SU-DHL-6 (cell line): ENCODE measurements around the gene ATP4B.

Experiments used
- H2AFZ ChIP-seq: fragments of 200-600 bp; sonication (generic); 2 replicates; pipeline ENCODE4 v1.6.1; 2014; ENCODE audit warnings: low read depth, mild to moderate bottlenecking, moderate library complexity, mixed read lengths, antibody characterized with exemption, low read length; ENCODE audit not compliant: severe bottlenecking
- H3F3A ChIP-seq: fragments of 200-600 bp; shearing (Covaris generic); 2 replicates; pipeline ENCODE4 v1.6.0; 2016; ENCODE audit warnings: antibody characterized with exemption, mild to moderate bottlenecking; ENCODE audit not compliant: insufficient read depth
- H3K27ac ChIP-seq: fragments of 200-600 bp; sonication (generic); 2 replicates; pipeline ENCODE4 v1.5.1; 2016; ENCODE audit warnings: low read depth, mild to moderate bottlenecking, low read length, moderate library complexity, mixed read lengths
- H3K27me3 ChIP-seq: fragments of 200-600 bp; sonication (generic), shearing (Covaris generic); 2 replicates; pipeline ENCODE4 v1.6.0; 2014; ENCODE audit warnings: mild to moderate bottlenecking, low read length
- H3K36me3 ChIP-seq: fragments of 200-600 bp; sonication (generic); 2 replicates; pipeline ENCODE4 v1.6.1; 2014; ENCODE audit warnings: mild to moderate bottlenecking, low read length, mixed read lengths
- H3K4me2 ChIP-seq: fragments of 300-600, 200-600 bp; shearing (Covaris generic), sonication (generic); 2 replicates; pipeline ENCODE4 v1.6.0; 2014; ENCODE audit warnings: low read length, low read depth, mild to moderate bottlenecking; ENCODE audit not compliant: poor library complexity, severe bottlenecking
- H3K4me3 ChIP-seq: fragments of 200-600 bp; sonication (generic); 2 replicates; pipeline ENCODE4 v1.5.1; 2014; ENCODE audit warnings: antibody characterized with exemption, low read length, mild to moderate bottlenecking, mixed read lengths; ENCODE audit not compliant: insufficient read depth, poor library complexity, severe bottlenecking
- H3K79me2 ChIP-seq: fragments of 200-600 bp; sonication (generic); 2 replicates; pipeline ENCODE4 v1.6.1; 2014; ENCODE audit warnings: mild to moderate bottlenecking, low read length, moderate library complexity; ENCODE audit not compliant: insufficient read depth
- H3K9ac ChIP-seq: fragments of 200-600 bp; sonication (generic); 2 replicates; pipeline ENCODE4 v1.7.0; 2014; ENCODE audit warnings: mild to moderate bottlenecking, low read length
- H3K9me2 ChIP-seq: fragments of 200-600 bp; sonication (generic); replicated peaks from 2 replicates; pipeline ENCODE4 v1.6.1; 2014; ENCODE audit warnings: low read length; ENCODE audit not compliant: insufficient read depth
- H3K9me3 ChIP-seq: fragments of 200-600 bp; sonication (generic); 2 replicates; pipeline ENCODE4 v1.6.1; 2014; ENCODE audit warnings: low read length, mixed read lengths; ENCODE audit not compliant: insufficient read depth
- H4K20me1 ChIP-seq: fragments of 200-600 bp; sonication (generic); 2 replicates; pipeline ENCODE4 v1.6.1; 2014; ENCODE audit warnings: low read depth, mild to moderate bottlenecking, antibody characterized with exemption, low read length, moderate library complexity, mixed read lengths
- EZH2phosphoT487 ChIP-seq: fragments of 200-600 bp; sonication (generic), shearing (Covaris generic); conservative IDR thresholded peaks from 2 replicates; pipeline ENCODE4 v1.6.1; 2018; ENCODE audit warnings: mild to moderate bottlenecking, antibody characterized with exemption, low read length, moderate library complexity, mixed read lengths
- TF ChIP-seq, protein P1 (sequence below): fragments of 200-600 bp; sonication (generic); IDR thresholded peaks from one replicate; pipeline ENCODE4 v1.5.1; 2017; ENCODE audit warnings: antibody characterized with exemption, mild to moderate bottlenecking, low read length, moderate library complexity; ENCODE audit not compliant: insufficient read depth, poor library complexity, severe bottlenecking

Gene ATP4B

DNA sequence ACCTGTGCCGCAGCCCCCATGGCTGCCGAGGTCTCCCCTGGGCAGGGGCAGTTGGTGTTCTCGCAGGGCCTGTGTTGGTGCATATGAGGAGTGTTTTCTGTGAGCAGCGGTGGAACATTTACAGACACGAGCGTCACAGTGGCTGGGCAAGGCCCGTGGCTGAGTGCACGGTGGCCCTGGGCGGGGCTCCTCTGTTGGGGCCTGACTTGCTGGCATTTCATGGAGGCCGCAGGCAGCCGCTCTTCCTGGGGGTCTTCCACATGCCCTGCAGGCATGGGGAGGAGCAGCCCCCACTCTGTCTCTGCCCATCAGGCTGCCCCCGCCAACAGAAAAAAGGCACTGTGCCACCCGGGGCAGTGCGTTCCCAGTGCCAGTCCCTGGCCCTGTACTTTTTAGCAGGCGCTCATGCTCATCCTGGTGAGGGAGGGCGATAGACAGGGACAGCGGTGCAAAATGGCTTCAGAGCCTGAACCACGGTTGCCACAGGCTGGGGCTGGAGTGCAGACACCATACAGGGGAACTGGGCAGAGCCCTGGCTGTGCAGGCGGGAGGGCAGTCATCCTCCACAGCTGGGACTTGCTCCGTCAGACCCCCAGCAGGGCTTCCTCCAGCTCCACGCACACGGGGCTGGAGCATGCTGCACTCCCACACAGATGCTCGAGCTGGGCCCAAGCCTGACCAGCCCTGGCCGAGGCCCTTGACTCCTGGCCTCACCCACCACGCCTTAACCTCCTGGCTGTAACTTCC is 49.9 kb downstream of the ATP4B start:
- no peaks in the 10 kb centered on the region for H3K27me3 ChIP-seq
- no peaks in the 10 kb centered on the region for H3F3A ChIP-seq
- no peak overlapping the region for H3K4me2 ChIP-seq
- H2AFZ ChIP-seq, result no peak overlapping the region
- no peaks in the 10 kb centered on the region for H3K9me3 ChIP-seq
- H3K27ac ChIP-seq, result no peak overlapping the region
- no peak overlapping the region for H3K9ac ChIP-seq
- peaks cover 100% of the 10 kb centered on the region for H3K79me2 ChIP-seq
- peaks cover 8% of the 10 kb centered on the region for H4K20me1 ChIP-seq
- TF ChIP-seq, protein P1, sequence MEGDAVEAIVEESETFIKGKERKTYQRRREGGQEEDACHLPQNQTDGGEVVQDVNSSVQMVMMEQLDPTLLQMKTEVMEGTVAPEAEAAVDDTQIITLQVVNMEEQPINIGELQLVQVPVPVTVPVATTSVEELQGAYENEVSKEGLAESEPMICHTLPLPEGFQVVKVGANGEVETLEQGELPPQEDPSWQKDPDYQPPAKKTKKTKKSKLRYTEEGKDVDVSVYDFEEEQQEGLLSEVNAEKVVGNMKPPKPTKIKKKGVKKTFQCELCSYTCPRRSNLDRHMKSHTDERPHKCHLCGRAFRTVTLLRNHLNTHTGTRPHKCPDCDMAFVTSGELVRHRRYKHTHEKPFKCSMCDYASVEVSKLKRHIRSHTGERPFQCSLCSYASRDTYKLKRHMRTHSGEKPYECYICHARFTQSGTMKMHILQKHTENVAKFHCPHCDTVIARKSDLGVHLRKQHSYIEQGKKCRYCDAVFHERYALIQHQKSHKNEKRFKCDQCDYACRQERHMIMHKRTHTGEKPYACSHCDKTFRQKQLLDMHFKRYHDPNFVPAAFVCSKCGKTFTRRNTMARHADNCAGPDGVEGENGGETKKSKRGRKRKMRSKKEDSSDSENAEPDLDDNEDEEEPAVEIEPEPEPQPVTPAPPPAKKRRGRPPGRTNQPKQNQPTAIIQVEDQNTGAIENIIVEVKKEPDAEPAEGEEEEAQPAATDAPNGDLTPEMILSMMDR, result no peak
- no peak for TF ChIP-seq EZH2phosphoT487
- no peak overlapping the region for H3K4me3 ChIP-seq
- no peaks in the 10 kb centered on the region for H3K9me2 ChIP-seq
- H3K36me3 ChIP-seq, result peaks cover 7% of the 10 kb centered on the region; the same call in 1 of the 2 replicates

DNA sequence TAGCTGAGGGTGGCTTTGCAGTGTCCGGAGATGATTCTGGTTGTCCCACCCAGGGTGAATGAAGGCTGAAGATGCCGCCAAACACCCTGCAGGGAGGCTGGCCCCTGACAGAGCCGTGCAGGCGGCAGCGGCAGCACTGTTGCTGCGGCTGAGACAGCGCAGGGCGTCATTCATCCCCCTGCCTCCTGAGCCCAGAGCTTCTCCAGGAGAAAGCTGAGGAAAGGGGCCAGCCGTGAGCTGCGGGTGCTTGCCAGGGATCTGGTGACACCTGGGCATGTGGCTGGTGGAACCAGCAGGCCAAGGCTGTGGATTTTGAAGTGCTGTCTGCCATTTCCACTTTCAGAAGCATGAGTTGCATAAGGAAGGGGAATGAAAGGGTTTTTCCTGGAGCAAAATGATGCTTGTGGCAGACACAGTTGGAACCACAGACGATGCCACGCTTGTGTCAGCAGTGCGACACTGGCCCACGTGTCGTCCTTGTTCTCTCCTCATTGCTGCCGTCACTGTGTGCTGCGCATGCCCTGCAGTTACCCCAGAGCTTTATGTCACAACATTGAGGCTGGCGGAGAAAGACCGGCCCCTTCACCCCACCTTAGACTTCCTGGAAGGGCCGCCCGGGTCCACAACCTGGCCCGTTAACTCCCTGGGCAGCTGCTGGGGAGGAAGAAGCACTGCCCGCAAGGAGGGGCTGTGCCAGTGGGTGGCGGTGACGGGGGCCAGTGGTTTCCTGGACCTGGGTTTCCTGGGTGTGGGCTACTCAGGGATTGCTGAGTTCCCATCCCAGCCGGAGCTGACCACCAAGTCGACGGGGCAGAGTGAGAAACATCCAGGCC is 50.7 kb downstream of the ATP4B start:
- no peaks in the 10 kb centered on the region for H3K27me3 ChIP-seq
- no peaks in the 10 kb centered on the region for H3F3A ChIP-seq
- H3K79me2 ChIP-seq, result peaks cover 100% of the 10 kb centered on the region
- no peak overlapping the region for H3K4me2 ChIP-seq
- TF ChIP-seq, protein P1, result no peak
- no peaks in the 10 kb centered on the region for H3K9me3 ChIP-seq
- H2AFZ ChIP-seq, result no peak overlapping the region
- peaks cover 10% of the 10 kb centered on the region for H4K20me1 ChIP-seq
- H3K9ac ChIP-seq, result no peak overlapping the region
- H3K9me2 ChIP-seq, result no peaks in the 10 kb centered on the region
- peaks cover 7% of the 10 kb centered on the region; the same call in 1 of the 2 replicates for H3K36me3 ChIP-seq
- H3K27ac ChIP-seq, result no peak overlapping the region
- no peak overlapping the region for H3K4me3 ChIP-seq

DNA sequence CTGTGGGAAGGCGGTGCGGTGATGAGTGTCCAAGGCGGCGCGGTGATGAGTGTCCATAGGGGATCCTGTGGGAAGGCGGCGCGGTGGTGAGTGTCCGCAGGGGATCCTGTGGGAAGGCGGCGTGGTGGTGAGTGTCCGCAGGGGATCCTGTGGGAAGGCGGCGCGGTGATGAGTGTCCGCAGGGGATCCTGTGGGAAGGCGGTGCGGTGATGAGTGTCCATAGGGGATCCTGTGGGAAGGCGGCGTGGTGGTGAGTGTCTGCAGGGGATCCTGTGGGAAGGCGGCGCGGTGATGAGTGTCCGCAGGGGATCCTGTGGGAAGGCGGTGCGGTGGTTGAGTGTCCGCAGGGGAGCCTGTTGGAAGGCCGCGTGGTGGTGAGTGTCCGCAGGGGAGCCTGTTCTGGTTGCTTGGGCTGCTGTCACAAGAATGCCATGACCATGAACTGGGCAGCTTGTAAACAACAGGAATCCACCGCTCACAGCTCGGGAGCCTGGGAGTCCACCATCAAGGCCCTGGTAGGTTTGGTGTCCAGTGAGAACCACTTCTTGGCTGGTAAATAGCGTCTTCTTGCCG is 52.0 kb downstream of the ATP4B start:
- peaks cover 7% of the 10 kb centered on the region; the same call in 1 of the 2 replicates for H3K36me3 ChIP-seq
- H3K4me2 ChIP-seq, result no peak overlapping the region
- no peak overlapping the region for H3K4me3 ChIP-seq
- no peak overlapping the region for H2AFZ ChIP-seq
- no peaks in the 10 kb centered on the region for H3K27me3 ChIP-seq
- H3F3A ChIP-seq, result no peaks in the 10 kb centered on the region
- no peak overlapping the region for H3K9ac ChIP-seq
- no peaks in the 10 kb centered on the region for H3K9me3 ChIP-seq
- no peak overlapping the region for H3K27ac ChIP-seq
- TF ChIP-seq EZH2phosphoT487, result no peak
- TF ChIP-seq, protein P1, result no peak
- H3K79me2 ChIP-seq, result peaks cover 100% of the 10 kb centered on the region
- H3K9me2 ChIP-seq, result no peaks in the 10 kb centered on the region
- peaks cover 10% of the 10 kb centered on the region for H4K20me1 ChIP-seq
